AG09309 (cell line): ENCODE data around the gene LIPA.
A peak's percentile ranks its signal among the peaks of the same experiment; 100 is the strongest.

ENCODE experiments used
- DNase-seq: peaks from one replicate; pipeline ENCODE4 v3.0.0-alpha.2; 2010; ENCODE audit warnings: low read depth
- H3K4me3 ChIP-seq: 2 replicates; pipeline ENCODE4 v1.5.1; 2011; ENCODE audit warnings: mild to moderate bottlenecking, low read depth, low read length, moderate library complexity; ENCODE audit not compliant: control insufficient read depth
- CTCF ChIP-seq: IDR thresholded peaks from 2 replicates; pipeline ENCODE4 v1.5.1; 2011; ENCODE audit warnings: mild to moderate bottlenecking, low read depth, low read length, inconsistent platforms; ENCODE audit not compliant: insufficient read depth, control insufficient read depth; ENCODE audit errors: missing control alignments

The LIPA gene

GRCh38 chr10:89280508-89280907 lies 28.9 kb upstream of the LIPA start:
- no peak for DNase-seq
- no peak overlapping the region for H3K4me3 ChIP-seq
- TF ChIP-seq CTCF, result no peak

- H3K4me3 ChIP-seq, result no peak overlapping the region
- no peak for TF ChIP-seq CTCF
- DNase-seq, result no peak
Observed at GRCh38 chr10:89279421-89279869, 27.9 kb upstream of the LIPA start.

GRCh38 chr10:89278900-89279392 lies 27.4 kb upstream of the LIPA start:
- no peak overlapping the region for H3K4me3 ChIP-seq
- DNase-seq, result no peak
- TF ChIP-seq CTCF, result no peak

GRCh38 chr10:89278034-89278535 lies 26.5 kb upstream of the LIPA start:
- DNase-seq, result peak; percentile 84

GRCh38 chr10:89275383-89275782 lies 23.8 kb upstream of the LIPA start:
- no peak for TF ChIP-seq CTCF
- no peak for DNase-seq
- no peak overlapping the region for H3K4me3 ChIP-seq

More at GRCh38 chr10:89278034-89278535, 26.5 kb upstream of the LIPA start:
- H3K4me3 ChIP-seq, result no peak overlapping the region
- TF ChIP-seq CTCF, result no peak

GRCh38 chr10:89274928-89275327 lies 23.4 kb upstream of the LIPA start:
- no peak overlapping the region for H3K4me3 ChIP-seq
- no peak for DNase-seq
- TF ChIP-seq CTCF, result no peak
